HUES48 (cell line): ENCODE data around the gene SERP2.

Experiments
- H3K27ac ChIP-seq: one replicate; pipeline ENCODE4 v1.7.0; 2013; ENCODE audit warnings: low read depth, low read length, inconsistent platforms
- H3K27me3 ChIP-seq: 2 replicates; pipeline ENCODE4 v1.6.1; 2013; ENCODE audit warnings: mild to moderate bottlenecking, low read length; ENCODE audit not compliant: control insufficient read depth, insufficient read depth
- H3K36me3 ChIP-seq: 2 replicates; pipeline ENCODE4 v1.6.1; 2013; ENCODE audit warnings: low read length; ENCODE audit not compliant: control insufficient read depth, insufficient read depth
- H3K4me1 ChIP-seq: 2 replicates; pipeline ENCODE4 v1.6.1; 2013; ENCODE audit warnings: mild to moderate bottlenecking, low read length; ENCODE audit not compliant: control insufficient read depth, insufficient read depth
- H3K4me3 ChIP-seq: 2 replicates; pipeline ENCODE4 v1.5.1; 2013; ENCODE audit warnings: mild to moderate bottlenecking, low read depth, low read length
- H3K9ac ChIP-seq: 2 replicates; pipeline ENCODE4 v1.6.1; 2013; ENCODE audit warnings: mild to moderate bottlenecking, low read depth, low read length, moderate library complexity
- H3K9me3 ChIP-seq: 2 replicates; pipeline ENCODE4 v1.6.1; 2013; ENCODE audit warnings: low read length; ENCODE audit not compliant: control insufficient read depth, insufficient read depth

Gene SERP2

GRCh38 chr13:44388427-44389059, 14.9 kb downstream of the SERP2 start:
- no peaks in the 10 kb centered on the region for H3K36me3 ChIP-seq
- H3K9me3 ChIP-seq, result no peaks in the 10 kb centered on the region
- H3K27ac ChIP-seq, result no peak overlapping the region
- H3K4me3 ChIP-seq, result no peak overlapping the region
- no peak overlapping the region for H3K9ac ChIP-seq
- H3K27me3 ChIP-seq, result no peaks in the 10 kb centered on the region; the same call in 1 of the 2 replicates
- peaks cover 12% of the 10 kb centered on the region; the same call in 1 of the 2 replicates for H3K4me1 ChIP-seq

GRCh38 chr13:44389060-44389666, 15.5 kb downstream of the SERP2 start:
- Histone ChIP-seq H3K36me3 (no peaks in the 10 kb centered on the region), H3K27me3 (no peaks in the 10 kb centered on the region; the same call in 1 of the 2 replicates), H3K9ac (no peak overlapping the region), H3K27ac (no peak overlapping the region), H3K9me3 (no peaks in the 10 kb centered on the region), H3K4me3 (no peak overlapping the region), H3K4me1 (peaks cover 12% of the 10 kb centered on the region; the same call in 1 of the 2 replicates)

- Histone ChIP-seq H3K4me3 (no peak overlapping the region), H3K27me3 (no peaks in the 10 kb centered on the region; the same call in 1 of the 2 replicates), H3K4me1 (peaks cover 12% of the 10 kb centered on the region; the same call in 1 of the 2 replicates), H3K9ac (no peak overlapping the region), H3K36me3 (no peaks in the 10 kb centered on the region), H3K9me3 (no peaks in the 10 kb centered on the region), H3K27ac (no peak overlapping the region)
These were observed 16.3 kb downstream of the SERP2 start for GRCh38 chr13:44389876-44390275.

GRCh38 chr13:44393391-44393790, 19.8 kb downstream of the SERP2 start:
- no peaks in the 10 kb centered on the region for H3K36me3 ChIP-seq
- H3K27me3 ChIP-seq, result no peaks in the 10 kb centered on the region; the same call in 1 of the 2 replicates
- no peak overlapping the region for H3K4me3 ChIP-seq
- H3K9ac ChIP-seq, result no peak overlapping the region
- peaks cover 12% of the 10 kb centered on the region; the same call in 1 of the 2 replicates for H3K4me1 ChIP-seq
- H3K9me3 ChIP-seq, result no peaks in the 10 kb centered on the region
- no peak overlapping the region for H3K27ac ChIP-seq

GRCh38 chr13:44394658-44395057, 21.0 kb downstream of the SERP2 start:
- Histone ChIP-seq H3K36me3 (no peaks in the 10 kb centered on the region), H3K4me3 (no peak overlapping the region), H3K9ac (no peak overlapping the region), H3K4me1 (peaks cover 7% of the 10 kb centered on the region; the same call in 1 of the 2 replicates), H3K27ac (no peak overlapping the region), H3K27me3 (no peaks in the 10 kb centered on the region), H3K9me3 (no peaks in the 10 kb centered on the region)

- H3K4me3 ChIP-seq, result no peak overlapping the region
- no peaks in the 10 kb centered on the region for H3K27me3 ChIP-seq
- peak overlapping the region; percentile 69 for H3K27ac ChIP-seq
- no peaks in the 10 kb centered on the region for H3K36me3 ChIP-seq
- no peak overlapping the region for H3K9ac ChIP-seq
- no peaks in the 10 kb centered on the region for H3K9me3 ChIP-seq
- peaks cover 8% of the 10 kb centered on the region; the same call in 1 of the 2 replicates for H3K4me1 ChIP-seq
These were observed 22.5 kb downstream of the SERP2 start for GRCh38 chr13:44395976-44396694.

- Histone ChIP-seq H3K4me1 (peaks cover 11% of the 10 kb centered on the region; the same call in 1 of the 2 replicates), H3K9ac (no peak overlapping the region), H3K36me3 (no peaks in the 10 kb centered on the region), H3K4me3 (no peak overlapping the region), H3K27me3 (no peaks in the 10 kb centered on the region), H3K27ac (peak overlapping the region; percentile 69), H3K9me3 (no peaks in the 10 kb centered on the region)
These were observed 23.3 kb downstream of the SERP2 start for GRCh38 chr13:44396701-44397580.

GRCh38 chr13:44397766-44398223, 24.2 kb downstream of the SERP2 start:
- Histone ChIP-seq H3K27ac (no peak overlapping the region), H3K4me1 (peaks cover 19% of the 10 kb centered on the region), H3K4me3 (no peak overlapping the region), H3K9me3 (no peaks in the 10 kb centered on the region), H3K9ac (no peak overlapping the region), H3K27me3 (no peaks in the 10 kb centered on the region), H3K36me3 (no peaks in the 10 kb centered on the region)

GRCh38 chr13:44398606-44399005, 25.0 kb downstream of the SERP2 start:
- H3K9ac ChIP-seq, result no peak overlapping the region
- no peak overlapping the region for H3K27ac ChIP-seq
- no peaks in the 10 kb centered on the region for H3K9me3 ChIP-seq
- no peak overlapping the region for H3K4me3 ChIP-seq
- H3K36me3 ChIP-seq, result no peaks in the 10 kb centered on the region
- H3K27me3 ChIP-seq, result no peaks in the 10 kb centered on the region
- H3K4me1 ChIP-seq, result peaks cover 28% of the 10 kb centered on the region

GRCh38 chr13:44399074-44399473, 25.4 kb downstream of the SERP2 start:
- Histone ChIP-seq H3K27me3 (no peaks in the 10 kb centered on the region), H3K9me3 (no peaks in the 10 kb centered on the region), H3K4me3 (no peak overlapping the region), H3K4me1 (peaks cover 32% of the 10 kb centered on the region), H3K9ac (no peak overlapping the region), H3K36me3 (no peaks in the 10 kb centered on the region), H3K27ac (no peak overlapping the region)
